ENCODE data around the gene SDR42E2.
"Not testable (repeated sequence)": the region's sequence is repeated elsewhere in the genome, so short reads cannot be mapped to it uniquely, and the experiment has no call there.

SDR42E2 gene

GRCh38 chr16:22163806-22164205 is 1.5 kb downstream of the SDR42E2 start:
- no peak for DNase-seq

- DNase-seq, result no peak
Measured at GRCh38 chr16:22164482-22164881, 2.2 kb downstream of the SDR42E2 start.

- no peak for DNase-seq
Measured at GRCh38 chr16:22165508-22166285, 3.4 kb downstream of the SDR42E2 start.

GRCh38 chr16:22171953-22172352 is 9.6 kb downstream of the SDR42E2 start:
- no peak for DNase-seq

GRCh38 chr16:22172642-22173041 is 10.3 kb downstream of the SDR42E2 start:
- DNase-seq, result not testable (repeated sequence)

GRCh38 chr16:22174642-22175041 is 12.3 kb downstream of the SDR42E2 start:
- no peak for DNase-seq

GRCh38 chr16:22177968-22178930 is 15.9 kb downstream of the SDR42E2 start:
- DNase-seq, result no peak

GRCh38 chr16:22181426-22181825 is 19.1 kb downstream of the SDR42E2 start:
- DNase-seq, result no peak

- DNase-seq, result no peak
Measured at GRCh38 chr16:22181843-22182242, 19.5 kb downstream of the SDR42E2 start.

GRCh38 chr16:22183335-22183734 is 21.0 kb downstream of the SDR42E2 start:
- no peak for DNase-seq

- DNase-seq, result peak; percentile 19
Measured at GRCh38 chr16:22183901-22184614, 21.8 kb downstream of the SDR42E2 start.

- no peak for DNase-seq
Measured at GRCh38 chr16:22184615-22184968, 22.3 kb downstream of the SDR42E2 start.

GRCh38 chr16:22186517-22186916 is 24.2 kb downstream of the SDR42E2 start:
- DNase-seq, result no peak

GRCh38 chr16:22188267-22188594 is 25.9 kb downstream of the SDR42E2 start:
- no peak for DNase-seq

- DNase-seq, result peak; percentile 84
Measured at GRCh38 chr16:22188595-22189442, 26.5 kb downstream of the SDR42E2 start.

GRCh38 chr16:22189473-22190080 is 27.3 kb downstream of the SDR42E2 start:
- no peak for DNase-seq

- peak; percentile 100 for DNase-seq
Measured at GRCh38 chr16:22190081-22190775, 27.9 kb downstream of the SDR42E2 start.

GRCh38 chr16:22190776-22191531 is 28.6 kb downstream of the SDR42E2 start:
- peak; percentile 99 for DNase-seq

- peak; percentile 66 for DNase-seq
Measured at GRCh38 chr16:22191532-22192260, 29.4 kb downstream of the SDR42E2 start.
